SK-N-SH (cell line): ENCODE measurements around the gene MIXL1. TPM values are rescaled to one million over a fixed set of nuclear protein-coding genes. Genes with fewer than 3 reads are reported as not detected.

Experiments used
- CTCF ChIA-PET: fragments of 300-600, 350-600 bp; formaldehyde crosslinking; extraction: SDS; loops from one replicate; lab custom pipeline; 2021; lab: Yijun Ruan, JAX
- POLR2A ChIA-PET: fragments of 350-600 bp; sonication (Branson Sonifier 250); formaldehyde crosslinking; extraction: SDS; loops from one replicate; lab custom pipeline; 2020; ENCODE audit warnings: antibody characterized with exemption, inconsistent platforms; lab: Yijun Ruan, JAX
- DNase-seq: peaks from one replicate; pipeline ENCODE4 v3.0.0; 2012
- H2AFZ ChIP-seq: fragments of 200-600 bp; sonication (generic); 2 replicates; pipeline ENCODE4 v1.8.1; 2016; ENCODE audit warnings: antibody characterized with exemption, mild to moderate bottlenecking, low read depth
- H3F3A ChIP-seq: fragments of 200-600 bp; sonication (generic); replicated peaks from 2 replicates; pipeline ENCODE3; 2016; ENCODE audit warnings: antibody characterized with exemption, mild to moderate bottlenecking; ENCODE audit not compliant: insufficient read depth
- H3K27ac ChIP-seq, 2 experiments: fragments of 200-500 bp in 1 of 2; fragments of 200-600 bp in 1 of 2; sonication (Bioruptor generic) in 1 of 2; sonication (generic), shearing (Covaris generic) in 1 of 2; 2 replicates each; pipeline versions ENCODE4 v1.5.1 to v1.6.1; 2014 to 2016; ENCODE audit warnings: low read depth in 2 of 2, inconsistent platforms in 1 of 2, low read length in 1 of 2, mild to moderate bottlenecking in 1 of 2, mixed read lengths in 1 of 2
- H3K27me3 ChIP-seq: fragments of 200-600 bp; sonication (generic), shearing (Covaris generic); 2 replicates; pipeline ENCODE4 v1.6.1; 2016; ENCODE audit warnings: mixed run types; ENCODE audit not compliant: insufficient read depth
- H3K36me3 ChIP-seq, 2 experiments: fragments of 200-500 bp in 1 of 2; fragments of 200-600 bp in 1 of 2; sonication (Bioruptor generic) in 1 of 2; sonication (generic) in 1 of 2; replicated peaks in 1 of 2; 2 replicates each; pipeline versions ENCODE3 to v1.5.1; 2014 to 2016; ENCODE audit warnings: low read length in 1 of 2, mild to moderate bottlenecking in 1 of 2; ENCODE audit not compliant: insufficient read depth in 2 of 2, control insufficient read depth in 1 of 2
- H3K4me1 ChIP-seq, 2 experiments: fragments of 200-500 bp in 1 of 2; fragments of 200-600 bp in 1 of 2; sonication (Bioruptor generic) in 1 of 2; sonication (generic), shearing (Covaris generic) in 1 of 2; 2 replicates each; pipeline versions ENCODE4 v1.5.1 to v1.6.1; 2014 to 2016; ENCODE audit warnings: low read depth in 1 of 2, low read length in 1 of 2, mixed run types in 1 of 2; ENCODE audit not compliant: insufficient read depth in 2 of 2, control insufficient read depth in 1 of 2
- H3K4me2 ChIP-seq: fragments of 200-600 bp; sonication (generic), shearing (Covaris generic); 2 replicates; pipeline ENCODE4 v1.6.1; 2017; ENCODE audit warnings: mixed run types
- H3K4me3 ChIP-seq, 2 experiments: fragments of 200-500 bp in 1 of 2; fragments of 200-600 bp in 1 of 2; sonication (Bioruptor generic) in 1 of 2; sonication (generic), shearing (Covaris generic) in 1 of 2; 2 replicates each; pipeline versions ENCODE4 v1.5.1 to v1.8.1; 2014 to 2016; ENCODE audit warnings: low read depth in 2 of 2, inconsistent platforms in 1 of 2, low read length in 1 of 2, mild to moderate bottlenecking in 1 of 2, mixed read lengths in 1 of 2, moderate library complexity in 1 of 2
- H3K79me2 ChIP-seq: fragments of 200-600 bp; sonication (generic); 2 replicates; pipeline ENCODE4 v1.8.1; 2017; ENCODE audit warnings: mild to moderate bottlenecking; ENCODE audit not compliant: insufficient read depth
- H3K9ac ChIP-seq: fragments of 200-600 bp; sonication (generic); 2 replicates; pipeline ENCODE4 v1.6.1; 2017; ENCODE audit warnings: mixed run types
- H3K9me2 ChIP-seq: fragments of 200-600 bp; sonication (generic); 2 replicates; pipeline ENCODE4 v1.6.1; 2017; ENCODE audit warnings: mixed run types
- H3K9me3 ChIP-seq: fragments of 200-600 bp; sonication (generic); 2 replicates; pipeline ENCODE4 v1.6.1; 2017; ENCODE audit warnings: mixed run types, mild to moderate bottlenecking, moderate library complexity
- H4K20me1 ChIP-seq: fragments of 200-600 bp; sonication (generic); 2 replicates; pipeline ENCODE4 v1.6.1; 2017; ENCODE audit warnings: mild to moderate bottlenecking, mixed run types; ENCODE audit not compliant: insufficient read depth
- EZH2phosphoT487 ChIP-seq: fragments of 200-600 bp; sonication (generic); IDR thresholded peaks from 2 replicates; pipeline ENCODE4 v1.6.1; 2017; ENCODE audit warnings: low read depth, mixed run types, mild to moderate bottlenecking, antibody characterized with exemption, moderate library complexity, borderline replicate concordance
- FOXJ3 ChIP-seq: sonication (generic); formaldehyde crosslinking; IDR thresholded peaks from 2 replicates; pipeline ENCODE4 v1.5.1; 2020; ENCODE audit warnings: mild to moderate bottlenecking, missing genetic modification reagents
- FOXM1 ChIP-seq: IDR thresholded peaks from 2 replicates; pipeline ENCODE4 v1.4.0; 2012; ENCODE audit warnings: low read depth, mild to moderate bottlenecking
- GABPA ChIP-seq: IDR thresholded peaks from 2 replicates; pipeline ENCODE4 v1.4.0; 2012; ENCODE audit warnings: low read depth, mild to moderate bottlenecking
- GATA2 ChIP-seq: sonication (generic); formaldehyde crosslinking; IDR thresholded peaks from 2 replicates; pipeline ENCODE4 v1.5.0; 2020; ENCODE audit warnings: mild to moderate bottlenecking, missing genetic modification reagents
- JUND ChIP-seq: IDR thresholded peaks from 2 replicates; pipeline ENCODE4 v1.4.0; 2012
- MXI1 ChIP-seq: IDR thresholded peaks from 2 replicates; pipeline ENCODE4 v1.6.1; 2012; ENCODE audit warnings: mild to moderate bottlenecking, low read depth, low read length, improper control_type of control experiment
- NFIC ChIP-seq: IDR thresholded peaks from 2 replicates; pipeline ENCODE4 v1.4.0; 2012; ENCODE audit warnings: borderline replicate concordance
- POLR2AphosphoS5 ChIP-seq: IDR thresholded peaks from 2 replicates; pipeline ENCODE4 v1.6.1; 2012; ENCODE audit warnings: low read depth, low read length
- RCOR1 ChIP-seq: fragments of 150-350 bp; IDR thresholded peaks from 2 replicates; pipeline ENCODE4 v1.6.1; 2017; ENCODE audit warnings: antibody characterized with exemption, low read length
- RFX5 ChIP-seq: IDR thresholded peaks from 2 replicates; pipeline ENCODE4 v1.6.1; 2012; ENCODE audit warnings: mild to moderate bottlenecking, improper control_type of control experiment, low read length
- TCF12 ChIP-seq: IDR thresholded peaks from 2 replicates; pipeline ENCODE4 v1.4.0; 2012
- YY1 ChIP-seq: IDR thresholded peaks from 2 replicates; pipeline ENCODE4 v1.4.0; 2012; ENCODE audit warnings: low read depth, mild to moderate bottlenecking
- WGBS: methylation state at CpG from one replicate; pipeline ENCODE4 v1.1.6; 2017; ENCODE audit warnings: low lambda C conversion rate; 5-methylcytosine and 5-hydroxymethylcytosine counted together
- polyA plus RNA-seq, 3 experiments: library from polyadenylated mRNA; depleted of rRNA; stranded (reverse); fragments of >200 nt; gene quantifications; 2 replicates each; pipeline ENCODE4 v1.2.3, GENCODE V29; 2012
- TF ChIP-seq, protein P1 (sequence below): fragments of 150-350 bp; IDR thresholded peaks from 2 replicates; pipeline ENCODE4 v1.6.1; 2016; ENCODE audit warnings: mild to moderate bottlenecking, low read depth, low read length
- TF ChIP-seq, protein P2 (sequence below): IDR thresholded peaks from 2 replicates; pipeline ENCODE4; 2012
- TF ChIP-seq, protein P3 (sequence below): IDR thresholded peaks from 2 replicates; pipeline ENCODE4 v1.4.0; 2012; ENCODE audit warnings: low read depth, borderline replicate concordance
- TF ChIP-seq, protein P4 (sequence below): fragments of 150-350 bp; IDR thresholded peaks from 2 replicates; pipeline ENCODE4 v1.6.1; 2017; ENCODE audit warnings: antibody characterized with exemption, low read length, low read depth, borderline replicate concordance

MIXL1 gene
- polyA plus RNA-seq, 1 of the 3 experiments (the other 2 are of a cell fraction), result 0.03 TPM

DNA sequence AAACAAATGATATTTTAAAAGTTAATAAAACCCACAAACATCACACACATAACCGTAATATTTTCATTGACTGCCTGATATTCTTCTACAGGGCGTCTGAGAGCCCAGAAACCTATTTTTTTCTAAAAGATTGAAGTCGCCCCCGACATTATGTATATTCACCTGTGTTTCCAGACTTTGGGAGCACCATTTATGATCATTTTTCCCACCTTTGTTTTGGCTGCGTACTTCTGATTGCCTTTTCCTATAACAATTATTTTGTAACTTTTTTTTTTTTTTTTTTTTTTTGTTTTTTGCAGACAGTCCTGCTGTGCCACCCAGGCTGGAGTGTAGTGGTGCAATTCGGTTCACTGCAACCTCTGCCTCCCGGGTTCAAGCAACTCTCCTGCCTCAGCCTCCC is 36.1 kb upstream of the MIXL1 start:
- H3K27me3 ChIP-seq, result no peaks in the 10 kb centered on the region
- H3K4me3 ChIP-seq, result peak overlapping the region; percentile 71 to 82
- 84% methylated on average over 7 of the region's 7 CpGs for WGBS
- CTCF ChIA-PET, result interaction anchor here (1.1 to 1.2 kb wide), 2 partner anchors 10 to 62 kb away, joined by 5 to 6 read pairs; no protein-coding TSS in a partner anchor
- peaks cover 30% of the 10 kb centered on the region for H4K20me1 ChIP-seq
- peaks cover 6 to 18% of the 10 kb centered on the region in 2 experiments for H3K36me3 ChIP-seq
- DNase-seq, result no peak
- H3K9me2 ChIP-seq, result no peaks in the 10 kb centered on the region
- peaks cover 0 to 9% of the 10 kb centered on the region in 2 experiments; a peak in 3 of 4 replicates for H3K4me1 ChIP-seq
- H3K9me3 ChIP-seq, result no peaks in the 10 kb centered on the region
- H3F3A ChIP-seq, result peaks cover 10% of the 10 kb centered on the region
- H3K27ac ChIP-seq, result peak overlapping the region in 1 of 2 experiments; percentile 88; a peak in 3 of 4 replicates
- H3K4me2 ChIP-seq, result peak overlapping the region; percentile 86
- peaks cover 45% of the 10 kb centered on the region for H3K79me2 ChIP-seq
- TF ChIP-seq EZH2phosphoT487, result no peak
- no peak for TF ChIP-seq JUND
- TF ChIP-seq RFX5, result no peak
- no peak for TF ChIP-seq RCOR1
- TF ChIP-seq GABPA, result no peak
- TF ChIP-seq GATA2, result no peak
- TF ChIP-seq, protein P1, sequence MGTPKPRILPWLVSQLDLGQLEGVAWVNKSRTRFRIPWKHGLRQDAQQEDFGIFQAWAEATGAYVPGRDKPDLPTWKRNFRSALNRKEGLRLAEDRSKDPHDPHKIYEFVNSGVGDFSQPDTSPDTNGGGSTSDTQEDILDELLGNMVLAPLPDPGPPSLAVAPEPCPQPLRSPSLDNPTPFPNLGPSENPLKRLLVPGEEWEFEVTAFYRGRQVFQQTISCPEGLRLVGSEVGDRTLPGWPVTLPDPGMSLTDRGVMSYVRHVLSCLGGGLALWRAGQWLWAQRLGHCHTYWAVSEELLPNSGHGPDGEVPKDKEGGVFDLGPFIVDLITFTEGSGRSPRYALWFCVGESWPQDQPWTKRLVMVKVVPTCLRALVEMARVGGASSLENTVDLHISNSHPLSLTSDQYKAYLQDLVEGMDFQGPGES, result no peak
- no peak for TF ChIP-seq MXI1
- no peak for TF ChIP-seq YY1
- TF ChIP-seq, protein P2, sequence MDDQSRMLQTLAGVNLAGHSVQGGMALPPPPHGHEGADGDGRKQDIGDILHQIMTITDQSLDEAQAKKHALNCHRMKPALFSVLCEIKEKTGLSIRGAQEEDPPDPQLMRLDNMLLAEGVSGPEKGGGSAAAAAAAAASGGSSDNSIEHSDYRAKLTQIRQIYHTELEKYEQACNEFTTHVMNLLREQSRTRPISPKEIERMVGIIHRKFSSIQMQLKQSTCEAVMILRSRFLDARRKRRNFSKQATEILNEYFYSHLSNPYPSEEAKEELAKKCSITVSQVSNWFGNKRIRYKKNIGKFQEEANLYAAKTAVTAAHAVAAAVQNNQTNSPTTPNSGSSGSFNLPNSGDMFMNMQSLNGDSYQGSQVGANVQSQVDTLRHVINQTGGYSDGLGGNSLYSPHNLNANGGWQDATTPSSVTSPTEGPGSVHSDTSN, result no peak
- TF ChIP-seq FOXM1, result no peak
- no peak for TF ChIP-seq NFIC
- TF ChIP-seq FOXJ3 (CRISPR knock-in tag), result no peak
- TF ChIP-seq, protein P3, sequence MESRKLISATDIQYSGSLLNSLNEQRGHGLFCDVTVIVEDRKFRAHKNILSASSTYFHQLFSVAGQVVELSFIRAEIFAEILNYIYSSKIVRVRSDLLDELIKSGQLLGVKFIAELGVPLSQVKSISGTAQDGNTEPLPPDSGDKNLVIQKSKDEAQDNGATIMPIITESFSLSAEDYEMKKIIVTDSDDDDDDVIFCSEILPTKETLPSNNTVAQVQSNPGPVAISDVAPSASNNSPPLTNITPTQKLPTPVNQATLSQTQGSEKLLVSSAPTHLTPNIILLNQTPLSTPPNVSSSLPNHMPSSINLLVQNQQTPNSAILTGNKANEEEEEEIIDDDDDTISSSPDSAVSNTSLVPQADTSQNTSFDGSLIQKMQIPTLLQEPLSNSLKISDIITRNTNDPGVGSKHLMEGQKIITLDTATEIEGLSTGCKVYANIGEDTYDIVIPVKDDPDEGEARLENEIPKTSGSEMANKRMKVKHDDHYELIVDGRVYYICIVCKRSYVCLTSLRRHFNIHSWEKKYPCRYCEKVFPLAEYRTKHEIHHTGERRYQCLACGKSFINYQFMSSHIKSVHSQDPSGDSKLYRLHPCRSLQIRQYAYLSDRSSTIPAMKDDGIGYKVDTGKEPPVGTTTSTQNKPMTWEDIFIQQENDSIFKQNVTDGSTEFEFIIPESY, result no peak
- TF ChIP-seq, protein P4, sequence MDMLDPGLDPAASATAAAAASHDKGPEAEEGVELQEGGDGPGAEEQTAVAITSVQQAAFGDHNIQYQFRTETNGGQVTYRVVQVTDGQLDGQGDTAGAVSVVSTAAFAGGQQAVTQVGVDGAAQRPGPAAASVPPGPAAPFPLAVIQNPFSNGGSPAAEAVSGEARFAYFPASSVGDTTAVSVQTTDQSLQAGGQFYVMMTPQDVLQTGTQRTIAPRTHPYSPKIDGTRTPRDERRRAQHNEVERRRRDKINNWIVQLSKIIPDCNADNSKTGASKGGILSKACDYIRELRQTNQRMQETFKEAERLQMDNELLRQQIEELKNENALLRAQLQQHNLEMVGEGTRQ, result no peak
- no peak for TF ChIP-seq TCF12
- no peak for TF ChIP-seq POLR2AphosphoS5
- TF ChIP-seq, all 33 proteins: peak for 0
- POLR2A ChIA-PET, result no interaction called here
- peak overlapping the region; percentile 97 for H2AFZ ChIP-seq
- H3K9ac ChIP-seq, result peak overlapping the region; percentile 77; the same call in 1 of the 2 replicates
